ENCODE measurements around the gene AHDC1.

The AHDC1 gene

GRCh38 chr1:27574871-27575831 lies 28.8 kb downstream of the AHDC1 start:
- peak; percentile 89 for DNase-seq (ENCODE audit: low spot score)

GRCh38 chr1:27574001-27574781 lies 29.8 kb downstream of the AHDC1 start:
- TF ChIP-seq CTCF (IDR thresholded peaks at IDR 0.05): no peak
- Histone ChIP-seq H3K27ac (peak overlapping the region; percentile 97 to 98), H3K4me3 (peak overlapping the region; percentile 74)
- no peak for DNase-seq (ENCODE audit: low spot score)

More at GRCh38 chr1:27574871-27575831, 28.8 kb downstream of the AHDC1 start:
- peak overlapping the region; percentile 74 for H3K4me3 ChIP-seq
- H3K27ac ChIP-seq: peak overlapping the region; percentile 97 to 98
- no peak for TF ChIP-seq CTCF (IDR thresholded peaks at IDR 0.05)

GRCh38 chr1:27572679-27573426 lies 31.1 kb downstream of the AHDC1 start:
- Histone ChIP-seq H3K4me3 (peak overlapping the region; percentile 59), H3K27ac (peak overlapping the region; percentile 97 to 98)
- no peak for DNase-seq (ENCODE audit: low spot score)
- TF ChIP-seq CTCF (IDR thresholded peaks at IDR 0.05): no peak

GRCh38 chr1:27572019-27572678 lies 31.8 kb downstream of the AHDC1 start:
- H3K4me3 ChIP-seq: peak overlapping the region; percentile 59
- peak overlapping the region; percentile 97 to 98 for H3K27ac ChIP-seq
- no peak for TF ChIP-seq CTCF (IDR thresholded peaks at IDR 0.05)
- no peak for DNase-seq (ENCODE audit: low spot score)

GRCh38 chr1:27571439-27572018 lies 32.4 kb downstream of the AHDC1 start:
- peak overlapping the region; percentile 59 for H3K4me3 ChIP-seq
- no peak for TF ChIP-seq CTCF (IDR thresholded peaks at IDR 0.05)
- no peak for DNase-seq (ENCODE audit: low spot score)
- H3K27ac ChIP-seq: peak overlapping the region; percentile 97 to 98

GRCh38 chr1:27570784-27571183 lies 33.2 kb downstream of the AHDC1 start:
- H3K4me3 ChIP-seq: no peak overlapping the region
- no peak for TF ChIP-seq CTCF (IDR thresholded peaks at IDR 0.05)
- peak overlapping the region; percentile 97 to 98 for H3K27ac ChIP-seq
- DNase-seq (ENCODE audit: low spot score): no peak
